ENCODE measurements around the gene MEAF6. TPM values are rescaled to one million over a fixed set of nuclear protein-coding genes. Genes with fewer than 3 reads are reported as not detected.
"Not testable (repeated sequence)": the region's sequence is repeated elsewhere in the genome, so short reads cannot be mapped to it uniquely, and the experiment has no call there.

Gene MEAF6
- polyA plus RNA-seq, 3 donors from 2014 or later: 147 to 185 (median 181) TPM

- peaks cover 11 to 36% of the 10 kb centered on the region in 2 donors for H3K4me1 Mint-ChIP-seq
- H3K9me3 Mint-ChIP-seq: no peaks in the 10 kb centered on the region
- H3K27me3 Mint-ChIP-seq (ENCODE audit: low read depth in 3 of 3): peaks cover 0 to 6% (median 1%) of the 10 kb centered on the region in 3 donors
- peak overlapping the region in 1 of 6 donors; percentile 24 for H3K27ac Mint-ChIP-seq
- H3K36me3 Mint-ChIP-seq: peaks cover 20 to 35% (median 34%) of the 10 kb centered on the region in 3 donors
- DNase-seq: no peak
- no peak overlapping the region for H3K4me3 Mint-ChIP-seq
Observed at GRCh38 chr1:37545019-37545418, 30.5 kb upstream of the MEAF6 start.

DNA sequence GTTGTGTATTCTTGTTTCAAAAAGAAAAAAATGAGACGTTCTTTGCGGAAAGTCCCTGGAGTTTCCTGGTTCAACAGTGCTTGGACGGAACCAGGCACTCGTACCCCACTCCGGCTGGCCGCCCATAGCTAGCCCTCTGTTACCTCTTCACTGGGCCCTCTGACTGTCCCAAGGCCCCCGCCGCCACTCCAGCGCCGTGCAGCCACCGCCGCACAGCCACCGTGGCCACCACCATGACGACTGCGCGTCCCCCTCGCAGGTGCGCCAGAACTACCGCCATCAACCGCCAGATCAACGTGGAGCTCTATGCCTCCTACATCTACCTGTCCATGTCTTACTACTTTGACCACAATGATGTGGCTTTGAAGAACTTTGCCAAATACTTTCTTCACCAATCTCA is 30.0 kb upstream of the MEAF6 start:
- no peak overlapping the region for H3K4me3 Mint-ChIP-seq
- H3K27ac Mint-ChIP-seq: peak overlapping the region in 3 of 6 donors; percentile 24 to 67 (median 55)
- H3K9me3 Mint-ChIP-seq: no peaks in the 10 kb centered on the region
- peaks cover 20 to 37% (median 31%) of the 10 kb centered on the region in 3 donors for H3K36me3 Mint-ChIP-seq
- DNase-seq: no peak
- H3K4me1 Mint-ChIP-seq: peaks cover 6 to 31% of the 10 kb centered on the region in 2 donors
- H3K27me3 Mint-ChIP-seq (ENCODE audit: low read depth in 3 of 3): peaks cover 0 to 6% (median 1%) of the 10 kb centered on the region in 3 donors

GRCh38 chr1:37540036-37540785 is 25.6 kb upstream of the MEAF6 start:
- no peaks in the 10 kb centered on the region for H3K9me3 Mint-ChIP-seq
- no peak overlapping the region for H3K27ac Mint-ChIP-seq
- no peak overlapping the region for H3K4me3 Mint-ChIP-seq
- H3K27me3 Mint-ChIP-seq (ENCODE audit: low read depth in 3 of 3): peaks cover 0 to 6% (median 1%) of the 10 kb centered on the region in 3 donors
- H3K36me3 Mint-ChIP-seq: peaks cover 15 to 51% (median 29%) of the 10 kb centered on the region in 3 donors
- DNase-seq: no peak
- H3K4me1 Mint-ChIP-seq: peaks cover 2 to 25% of the 10 kb centered on the region in 2 donors

GRCh38 chr1:37539154-37539553 is 24.6 kb upstream of the MEAF6 start:
- DNase-seq; H3K4me3 Mint-ChIP-seq; H3K27ac Mint-ChIP-seq; H3K9me3 Mint-ChIP-seq; H3K27me3 Mint-ChIP-seq (ENCODE audit: low read depth in 3 of 3): not testable (repeated sequence)
- peaks cover 9 to 48% (median 23%) of the 10 kb centered on the region in 3 donors for H3K36me3 Mint-ChIP-seq
- peaks cover 0 to 18% of the 10 kb centered on the region in 2 donors for H3K4me1 Mint-ChIP-seq

- no peak overlapping the region for H3K4me3 Mint-ChIP-seq
- peaks cover 0 to 12% of the 10 kb centered on the region in 2 donors for H3K4me1 Mint-ChIP-seq
- peaks cover 9 to 46% (median 18%) of the 10 kb centered on the region in 3 donors for H3K36me3 Mint-ChIP-seq
- H3K27me3 Mint-ChIP-seq (ENCODE audit: low read depth in 3 of 3): no peaks in the 10 kb centered on the region
- DNase-seq: no peak
- H3K9me3 Mint-ChIP-seq: no peaks in the 10 kb centered on the region
- H3K27ac Mint-ChIP-seq: no peak overlapping the region
Observed at GRCh38 chr1:37537378-37537777, 22.8 kb upstream of the MEAF6 start.

GRCh38 chr1:37533317-37534093 is 18.9 kb upstream of the MEAF6 start:
- H3K27me3 Mint-ChIP-seq (ENCODE audit: low read depth in 3 of 3): no peaks in the 10 kb centered on the region
- H3K4me1 Mint-ChIP-seq: peaks cover 0 to 12% of the 10 kb centered on the region in 2 donors
- no peak overlapping the region for H3K4me3 Mint-ChIP-seq
- no peak for DNase-seq
- peaks cover 9 to 34% (median 13%) of the 10 kb centered on the region in 3 donors for H3K36me3 Mint-ChIP-seq
- no peaks in the 10 kb centered on the region for H3K9me3 Mint-ChIP-seq
- peak overlapping the region in 3 of 6 donors; percentile 17 to 74 (median 31) for H3K27ac Mint-ChIP-seq

- DNase-seq; H3K27me3 Mint-ChIP-seq (ENCODE audit: low read depth in 3 of 3); H3K4me3 Mint-ChIP-seq; H3K9me3 Mint-ChIP-seq; H3K4me1 Mint-ChIP-seq: not testable (repeated sequence)
- Mint-ChIP-seq H3K27ac (peak overlapping the region in 1 of 6 donors; percentile 28), H3K36me3 (peaks cover 6 to 28% (median 8%) of the 10 kb centered on the region in 3 donors)
Observed at GRCh38 chr1:37532418-37533156, 18.0 kb upstream of the MEAF6 start.

DNA sequence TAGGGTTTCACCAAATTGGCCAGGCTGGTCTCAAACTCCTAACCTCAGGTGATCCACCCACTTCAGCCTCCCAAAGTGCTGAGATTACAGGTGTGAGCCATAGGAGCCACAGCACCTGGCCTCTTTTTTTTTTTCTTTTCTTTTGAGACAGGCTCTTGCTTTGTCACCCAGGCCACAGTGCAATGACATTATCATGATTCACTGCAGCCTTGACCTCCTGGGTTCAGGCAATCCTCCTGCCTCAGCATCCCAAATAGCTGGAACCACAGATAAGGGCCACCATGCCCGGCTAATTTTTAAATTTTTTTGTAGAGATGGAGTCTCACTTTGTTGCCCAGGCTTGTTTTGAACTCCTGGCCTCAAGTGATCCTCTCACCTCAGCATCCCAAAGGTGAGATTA is 15.3 kb upstream of the MEAF6 start:
- not testable (repeated sequence) for H3K9me3 Mint-ChIP-seq; H3K4me1 Mint-ChIP-seq; H3K27ac Mint-ChIP-seq; H3K36me3 Mint-ChIP-seq; H3K4me3 Mint-ChIP-seq; DNase-seq; H3K27me3 Mint-ChIP-seq (ENCODE audit: low read depth in 3 of 3)

GRCh38 chr1:37519613-37520012 is 5.0 kb upstream of the MEAF6 start:
- H3K36me3 Mint-ChIP-seq: peaks cover 0 to 4% (median 0%) of the 10 kb centered on the region in 3 donors
- H3K27me3 Mint-ChIP-seq (ENCODE audit: low read depth in 3 of 3): peaks cover 2 to 10% (median 5%) of the 10 kb centered on the region in 3 donors
- DNase-seq: no peak
- H3K27ac Mint-ChIP-seq: peak overlapping the region; percentile 22 to 91 (median 84)
- peak overlapping the region; percentile 87 to 92 (median 91) for H3K4me3 Mint-ChIP-seq
- H3K4me1 Mint-ChIP-seq: peaks cover 22 to 24% of the 10 kb centered on the region in 2 donors
- H3K9me3 Mint-ChIP-seq: no peaks in the 10 kb centered on the region

DNA sequence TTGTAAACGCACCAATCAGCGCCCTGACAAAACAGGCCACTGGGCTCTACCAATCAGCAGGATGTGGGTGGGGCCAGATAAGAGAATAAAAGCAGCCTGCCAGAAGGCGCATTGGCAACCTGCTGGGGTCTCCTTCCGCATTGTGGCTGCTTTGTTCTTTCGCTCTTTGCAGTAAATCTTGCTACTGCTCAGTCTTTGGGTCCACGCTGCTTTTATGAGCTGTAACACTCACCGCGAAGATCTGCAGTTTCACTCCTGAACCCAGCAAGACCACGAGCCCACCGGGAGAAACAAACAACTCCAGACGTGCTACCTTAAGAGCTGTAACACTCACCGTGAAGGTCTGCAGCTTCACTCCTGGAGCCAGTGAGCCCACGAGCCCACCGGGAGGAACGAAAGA is 4.4 kb upstream of the MEAF6 start:
- peak; percentile 23 to 68 (median 41) for DNase-seq
- peak overlapping the region; percentile 87 to 92 (median 91) for H3K4me3 Mint-ChIP-seq
- H3K9me3 Mint-ChIP-seq, H3K36me3 Mint-ChIP-seq: not testable (repeated sequence)
- peak overlapping the region; percentile 79 to 91 (median 87) for H3K27ac Mint-ChIP-seq
- H3K4me1 Mint-ChIP-seq: peaks cover 24 to 27% of the 10 kb centered on the region in 2 donors
- peaks cover 3 to 10% (median 7%) of the 10 kb centered on the region in 3 donors for H3K27me3 Mint-ChIP-seq (ENCODE audit: low read depth in 3 of 3)

DNA sequence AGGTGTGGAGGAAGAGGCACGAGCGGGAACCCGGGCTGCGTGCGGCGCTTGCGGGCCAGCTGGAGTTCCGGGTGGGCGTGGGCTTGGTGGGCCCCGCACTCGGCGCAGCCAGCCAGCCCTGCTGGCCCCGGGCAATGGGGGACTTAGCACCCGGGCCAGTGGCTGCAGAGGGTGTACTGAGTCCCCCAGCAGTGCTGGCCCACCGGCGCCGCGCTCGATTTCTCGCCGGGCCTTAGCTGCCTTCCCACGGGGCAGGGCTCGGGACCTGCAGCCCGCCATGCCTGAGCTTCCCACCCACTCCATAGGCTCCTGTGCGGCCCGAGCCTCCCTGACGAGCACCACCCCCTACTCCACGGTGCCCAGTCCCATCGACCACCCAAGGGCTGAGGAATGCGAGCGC is 3.7 kb upstream of the MEAF6 start:
- H3K4me3 Mint-ChIP-seq, H3K27ac Mint-ChIP-seq, DNase-seq, H3K9me3 Mint-ChIP-seq, H3K36me3 Mint-ChIP-seq: not testable (repeated sequence)
- H3K27me3 Mint-ChIP-seq (ENCODE audit: low read depth in 3 of 3): peaks cover 7 to 11% (median 10%) of the 10 kb centered on the region in 3 donors
- H3K4me1 Mint-ChIP-seq: peaks cover 31 to 34% of the 10 kb centered on the region in 2 donors

GRCh38 chr1:37517569-37517968 is 3.0 kb upstream of the MEAF6 start:
- H3K27ac Mint-ChIP-seq: peak overlapping the region in 1 of 6 donors; percentile 67
- peaks cover 7 to 11% (median 10%) of the 10 kb centered on the region in 3 donors for H3K27me3 Mint-ChIP-seq (ENCODE audit: low read depth in 3 of 3)
- H3K4me3 Mint-ChIP-seq: peak overlapping the region in 1 of 5 donors; percentile 35
- no peaks in the 10 kb centered on the region for H3K9me3 Mint-ChIP-seq
- H3K4me1 Mint-ChIP-seq: peaks cover 37 to 41% of the 10 kb centered on the region in 2 donors
- H3K36me3 Mint-ChIP-seq: peaks cover 0 to 4% (median 3%) of the 10 kb centered on the region in 3 donors
- DNase-seq: no peak
